ENCODE data around the gene IL1RN.

The IL1RN gene

DNA sequence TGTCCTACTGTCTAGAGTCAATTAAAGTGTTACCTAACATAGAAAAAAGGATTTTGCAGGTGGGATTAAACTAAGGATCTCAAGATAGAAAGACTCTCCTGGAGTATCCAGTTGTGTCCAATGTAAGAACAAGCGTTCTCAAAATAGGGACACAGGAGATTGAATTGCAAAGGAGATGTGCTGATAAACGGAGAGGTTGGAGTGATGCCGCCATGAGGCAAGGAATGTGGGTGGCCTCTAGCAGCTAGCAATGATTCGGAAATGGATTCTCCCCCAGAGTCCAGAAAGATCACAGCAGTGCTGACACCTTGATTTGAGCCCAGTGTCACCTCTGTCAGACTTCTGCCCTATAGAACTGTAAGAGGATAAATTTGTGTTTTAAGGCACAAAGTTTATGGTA lies 24.1 kb upstream of the IL1RN start:
- DNase-seq (ENCODE audit: low spot score) (no peak), FAIRE-seq (no peak)

DNA sequence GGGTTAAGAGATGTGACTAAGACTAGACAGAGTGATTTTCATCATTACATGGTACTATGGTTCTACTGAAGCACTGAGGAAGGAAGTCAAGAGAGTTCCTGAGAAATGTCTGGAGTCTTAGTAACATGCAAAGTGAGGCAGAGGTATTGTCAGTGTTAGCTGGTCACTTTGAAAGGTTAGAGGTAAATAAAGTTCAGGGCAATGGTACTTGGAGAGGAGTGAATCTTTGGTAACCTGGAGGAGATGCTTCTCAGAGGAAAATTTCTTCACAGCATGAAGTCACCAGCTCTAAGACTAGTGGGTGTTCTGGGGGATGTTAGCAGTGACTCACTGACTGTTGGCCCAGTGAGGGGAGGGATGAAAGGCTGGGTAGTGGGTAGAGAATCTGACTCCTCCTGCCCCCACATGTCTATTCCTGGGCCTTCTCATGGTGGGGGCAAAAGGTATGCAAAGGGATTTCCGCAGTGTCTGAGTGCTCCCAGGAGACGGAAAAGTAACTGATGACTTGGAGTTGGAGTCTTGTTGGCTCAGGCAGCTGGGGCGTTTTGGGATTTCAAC lies 23.3 kb upstream of the IL1RN start:
- FAIRE-seq (no peak), DNase-seq (ENCODE audit: low spot score) (no peak)

DNA sequence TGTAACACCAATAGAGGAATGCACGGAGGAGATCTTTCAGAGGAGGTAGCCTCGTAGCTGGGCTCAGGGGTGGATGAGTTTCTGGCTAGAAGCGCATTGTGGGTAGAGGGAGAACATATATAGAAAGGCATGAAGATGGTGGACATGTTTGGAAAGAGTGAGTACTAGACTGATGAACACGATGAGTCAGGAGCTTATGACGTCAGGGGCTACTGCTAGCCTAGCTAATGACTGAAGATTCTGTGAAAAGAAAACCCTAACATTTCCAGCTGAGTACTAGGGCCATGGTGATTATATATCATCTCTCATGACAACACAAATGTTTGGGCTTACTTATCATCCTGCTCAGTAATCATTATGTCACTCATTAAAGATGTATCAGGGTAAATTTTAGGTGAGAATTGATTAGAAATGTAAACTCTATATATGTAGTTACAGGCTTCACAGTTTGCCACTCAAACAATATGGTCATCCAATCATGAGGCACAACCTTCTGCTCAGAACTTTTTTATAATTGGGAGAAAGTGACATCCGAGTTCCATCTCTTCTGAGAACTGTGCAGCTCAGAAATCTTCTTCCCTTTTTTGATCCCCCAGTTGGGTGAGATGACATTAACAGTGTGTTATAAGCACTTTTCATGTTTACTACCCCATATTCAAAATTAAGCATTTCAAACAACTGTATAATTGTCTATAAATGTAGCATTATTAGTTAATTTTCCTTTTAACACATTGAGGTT lies 22.2 kb upstream of the IL1RN start:
- FAIRE-seq, result no peak
- peak; percentile 23 for DNase-seq (ENCODE audit: low spot score)

DNA sequence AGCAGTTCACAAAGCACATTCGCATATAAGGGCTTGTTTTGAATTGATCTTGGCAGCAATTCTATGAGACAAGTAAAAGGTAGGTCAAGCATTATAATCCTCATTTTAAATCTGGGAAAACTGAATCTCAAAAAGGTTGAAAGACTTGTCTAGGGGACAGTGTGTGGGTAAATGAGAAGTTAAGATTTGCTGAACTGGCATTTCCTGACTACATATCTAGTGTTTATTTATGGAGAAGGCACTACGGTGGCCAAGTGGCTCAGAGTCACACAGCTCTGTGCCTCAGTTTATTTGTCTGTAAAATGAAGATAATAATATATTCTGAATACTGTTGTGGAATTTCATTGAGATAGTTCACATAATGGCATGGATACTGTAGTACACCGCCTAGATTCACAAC lies 16.3 kb upstream of the IL1RN start:
- FAIRE-seq (no peak), DNase-seq (ENCODE audit: low spot score) (no peak)

DNA sequence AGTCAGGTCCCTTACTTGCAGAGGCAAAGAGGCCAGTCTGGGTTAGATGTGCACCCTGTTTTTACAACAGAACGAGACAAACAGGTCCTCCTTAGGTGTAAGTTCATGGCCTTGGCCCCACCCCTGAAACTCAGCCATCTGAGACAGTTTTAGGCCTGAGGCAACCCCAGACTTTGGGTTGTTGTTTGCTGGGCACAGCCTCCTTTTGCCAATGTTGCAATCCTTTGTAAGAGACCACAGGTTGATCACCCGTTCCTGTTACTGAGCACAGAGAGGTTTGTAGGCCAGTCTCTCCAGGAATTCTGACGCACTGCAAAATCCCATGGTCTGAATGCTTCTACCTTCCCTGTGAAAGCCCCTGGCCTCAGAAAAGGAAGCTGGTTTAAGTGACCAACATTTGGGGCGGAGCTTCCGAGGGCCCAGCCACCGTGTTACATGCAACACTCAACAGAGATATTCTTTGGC lies 15.5 kb upstream of the IL1RN start:
- DNase-seq (ENCODE audit: low spot score) (no peak), FAIRE-seq (no peak)

DNA sequence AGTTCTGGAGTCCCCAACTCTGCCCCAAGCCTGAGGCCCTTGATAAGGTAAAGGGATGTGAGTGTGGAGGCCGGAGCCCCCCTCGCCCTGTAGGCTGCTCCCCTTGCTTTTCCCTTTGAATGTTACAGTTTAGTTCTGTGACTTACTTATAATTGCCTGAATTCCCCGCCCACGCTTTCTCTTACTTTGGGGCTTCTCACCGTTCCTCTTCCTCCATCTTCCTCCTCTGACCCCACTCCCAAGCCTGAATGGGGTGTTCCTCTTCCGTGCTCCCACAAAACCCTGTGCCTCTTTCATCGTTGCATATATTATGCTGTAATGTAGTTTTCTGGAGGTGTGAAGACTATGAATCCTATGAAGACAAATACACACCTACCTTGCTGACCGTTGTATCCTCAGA lies 15.0 kb upstream of the IL1RN start:
- DNase-seq (ENCODE audit: low spot score) (no peak), FAIRE-seq (no peak)

DNA sequence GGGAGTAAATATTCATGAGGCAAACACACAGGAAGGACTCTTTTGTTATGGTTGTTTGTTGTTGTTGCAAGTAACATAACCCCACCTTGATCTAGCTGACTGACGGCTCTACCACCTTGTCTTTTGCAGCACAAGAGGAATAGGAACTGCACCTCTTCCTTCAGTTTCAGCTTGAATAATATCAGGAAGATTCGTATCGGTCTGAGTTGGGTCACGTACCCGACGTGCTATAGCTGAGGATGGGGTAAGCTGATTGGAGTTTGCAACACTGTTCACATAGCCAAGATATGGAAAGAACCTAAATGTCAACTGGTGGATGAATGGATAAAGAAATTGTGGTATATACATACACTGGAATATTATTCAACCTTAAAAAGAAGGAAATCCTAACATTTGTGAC lies 14.5 kb upstream of the IL1RN start:
- FAIRE-seq (no peak), DNase-seq (ENCODE audit: low spot score) (no peak)

DNA sequence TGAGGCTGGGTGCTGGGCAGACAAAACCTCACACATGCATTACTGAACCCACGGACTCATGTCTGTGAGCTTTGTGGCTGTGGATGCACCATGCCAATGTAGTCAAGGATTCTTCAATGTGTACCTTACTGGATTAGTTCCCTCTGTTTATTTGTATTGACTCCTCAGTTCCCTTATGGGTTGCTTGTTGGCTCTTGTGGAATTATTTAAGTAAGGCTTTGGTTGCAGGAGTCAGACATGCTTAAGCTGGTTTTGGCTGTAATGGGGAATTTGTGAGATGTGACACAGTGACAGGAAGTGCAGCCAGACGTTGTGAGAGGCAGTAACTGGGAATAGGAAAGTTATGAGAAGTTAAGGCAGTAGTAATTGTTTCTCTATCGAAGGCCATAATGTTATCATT lies 13.6 kb upstream of the IL1RN start:
- no peak for FAIRE-seq
- DNase-seq (ENCODE audit: low spot score), result no peak

DNA sequence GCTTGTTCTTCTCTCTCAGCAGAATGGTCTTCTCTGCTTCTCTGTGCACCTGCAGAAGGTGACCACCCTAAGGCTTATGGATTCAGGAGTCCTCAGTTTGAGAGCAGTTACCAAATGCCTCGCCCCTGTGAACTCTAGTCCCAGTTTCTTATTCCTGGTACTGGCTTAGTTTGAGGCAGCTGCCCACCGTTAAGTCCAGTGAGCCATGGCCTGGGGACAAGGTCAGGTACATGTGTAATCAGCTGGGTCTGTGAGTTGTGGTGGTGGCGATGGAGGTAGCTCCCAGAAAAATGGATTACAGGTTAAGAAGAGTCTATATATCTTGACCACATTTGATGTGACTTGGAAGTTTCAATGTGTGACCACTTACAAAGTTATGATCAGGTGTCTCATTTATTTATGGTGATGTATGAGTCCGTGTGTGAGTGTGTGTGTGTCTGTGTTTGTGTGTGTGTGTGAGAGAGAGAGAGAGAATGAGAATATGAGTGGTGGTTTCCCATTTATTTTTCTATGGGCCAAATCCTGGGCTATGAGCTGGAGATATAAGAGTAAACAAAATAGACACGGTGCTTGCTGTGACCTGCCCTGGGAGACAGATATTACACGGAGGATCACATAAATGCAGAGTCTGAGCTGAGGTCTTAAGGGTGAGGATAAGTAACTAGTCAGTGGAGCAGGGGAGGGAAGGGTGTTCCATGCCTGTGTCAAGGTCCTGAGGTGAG lies 13.0 kb upstream of the IL1RN start:
- no peak for FAIRE-seq
- no peak for DNase-seq (ENCODE audit: low spot score)

DNA sequence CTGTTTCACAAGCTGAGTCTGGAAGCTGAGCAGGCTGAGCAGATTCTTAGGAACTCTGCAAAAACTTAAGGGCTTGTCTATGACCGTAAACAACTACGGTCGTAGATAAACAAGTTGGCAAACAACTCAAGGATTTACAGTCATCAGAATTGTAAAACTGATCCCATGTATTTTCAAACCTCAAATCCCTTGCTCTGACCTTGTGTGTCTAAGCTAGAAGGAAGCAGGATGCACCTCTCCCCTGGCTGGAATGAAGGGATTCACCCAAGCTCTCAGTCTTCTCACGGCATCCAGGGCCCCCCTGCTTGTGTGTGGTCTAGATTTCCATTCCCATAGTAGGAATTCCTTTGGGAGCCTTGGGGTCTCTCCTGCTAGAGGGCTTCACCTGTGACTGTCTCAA lies 12.4 kb upstream of the IL1RN start:
- no peak for FAIRE-seq

DNA sequence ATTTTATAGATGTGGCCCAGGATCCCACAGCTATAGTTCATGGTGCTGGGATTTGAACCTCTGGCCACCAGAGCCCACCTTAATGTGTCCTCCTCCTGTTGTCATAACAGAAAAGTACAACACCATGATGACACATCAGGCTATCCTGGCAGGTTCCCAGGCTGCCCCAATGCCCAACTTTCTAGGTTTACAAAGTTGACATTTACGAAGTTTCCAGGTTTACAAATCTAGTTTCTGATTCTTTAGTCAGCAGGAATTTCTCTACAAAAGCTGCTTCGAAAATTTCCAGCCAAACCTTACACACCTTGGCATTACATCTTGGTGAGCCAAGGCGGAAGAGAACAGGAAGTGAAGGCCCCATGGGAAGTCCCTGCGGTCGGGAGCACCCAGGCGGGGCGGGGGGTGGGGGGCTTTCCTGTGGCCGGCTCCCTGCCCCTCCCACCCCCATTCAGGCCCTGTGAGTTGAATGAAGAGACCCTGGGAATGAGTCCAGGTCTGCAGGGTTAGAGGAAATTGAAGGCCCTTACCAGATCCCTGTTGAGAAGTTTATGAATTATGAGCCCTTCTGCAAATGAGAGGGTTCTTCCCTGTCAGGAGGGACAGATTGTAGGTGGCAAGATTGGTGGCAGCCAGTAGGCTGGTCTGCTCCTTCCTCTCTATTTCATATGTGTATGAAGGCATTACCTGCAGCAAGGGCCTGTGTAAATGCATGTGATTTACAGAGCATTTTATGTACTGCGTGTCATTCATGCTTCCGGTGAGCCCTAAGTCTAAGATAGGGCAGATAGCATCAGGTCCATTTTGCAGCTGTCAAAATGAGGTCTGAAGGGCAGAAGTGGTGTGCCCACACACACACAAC lies 11.1 kb upstream of the IL1RN start:
- no peak for FAIRE-seq

More for the DNA sequence above, 12.4 kb upstream of the IL1RN start:
- no peak for DNase-seq (ENCODE audit: low spot score)

DNA sequence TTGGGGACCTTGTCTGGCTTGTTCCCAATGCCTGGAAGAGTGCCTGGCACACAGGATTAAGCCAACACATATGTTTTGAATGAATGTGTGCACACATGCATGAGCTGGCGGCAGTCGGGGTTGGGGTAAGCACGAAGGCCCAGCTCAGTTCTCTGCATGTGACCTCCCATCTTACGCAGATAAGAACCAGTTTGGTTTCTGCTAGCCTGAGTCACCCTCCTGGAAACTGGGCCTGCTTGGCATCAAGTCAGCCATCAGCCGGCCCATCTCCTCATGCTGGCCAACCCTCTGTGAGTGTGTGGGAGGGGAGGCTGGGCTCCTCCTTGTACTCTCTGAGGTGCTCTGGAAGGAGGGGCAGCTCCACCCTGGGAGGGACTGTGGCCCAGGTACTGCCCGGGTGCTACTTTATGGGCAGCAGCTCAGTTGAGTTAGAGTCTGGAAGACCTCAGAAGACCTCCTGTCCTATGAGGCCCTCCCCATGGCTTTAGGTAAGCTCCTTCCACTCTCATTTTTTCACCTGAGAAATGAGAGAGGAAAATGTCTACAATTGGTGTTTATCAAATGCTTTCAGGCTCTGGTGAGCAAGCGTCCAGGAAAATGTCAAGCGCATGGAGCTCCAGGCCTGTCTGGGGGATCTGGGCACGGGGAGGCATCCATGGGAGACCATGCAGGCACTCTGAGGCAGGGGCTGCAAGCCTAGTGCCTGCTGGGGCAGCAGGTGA lies 9.7 kb upstream of the IL1RN start:
- FAIRE-seq (no peak), DNase-seq (ENCODE audit: low spot score) (no peak)

More for the DNA sequence above, 11.1 kb upstream of the IL1RN start:
- DNase-seq (ENCODE audit: low spot score), result no peak

DNA sequence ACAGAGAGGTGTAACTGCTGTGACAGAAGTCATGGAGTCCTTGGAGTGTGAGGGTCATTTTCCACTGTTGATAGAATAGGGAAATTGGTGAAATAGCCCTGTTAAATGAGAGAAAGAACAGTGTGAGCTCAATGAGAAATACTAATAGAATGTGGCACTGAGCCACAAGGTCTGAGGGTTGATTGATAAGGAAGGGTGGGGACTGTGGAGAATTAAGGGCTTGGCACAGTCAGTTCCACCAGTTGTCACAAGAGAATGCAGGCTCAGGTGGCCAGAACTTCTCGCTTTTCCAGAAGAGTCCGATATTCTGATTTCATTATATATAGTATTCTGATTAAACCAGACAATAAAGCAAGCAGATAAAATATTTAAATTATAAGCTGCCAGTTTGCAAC lies 9.1 kb upstream of the IL1RN start:
- no peak for DNase-seq (ENCODE audit: low spot score)
- FAIRE-seq, result no peak

DNA sequence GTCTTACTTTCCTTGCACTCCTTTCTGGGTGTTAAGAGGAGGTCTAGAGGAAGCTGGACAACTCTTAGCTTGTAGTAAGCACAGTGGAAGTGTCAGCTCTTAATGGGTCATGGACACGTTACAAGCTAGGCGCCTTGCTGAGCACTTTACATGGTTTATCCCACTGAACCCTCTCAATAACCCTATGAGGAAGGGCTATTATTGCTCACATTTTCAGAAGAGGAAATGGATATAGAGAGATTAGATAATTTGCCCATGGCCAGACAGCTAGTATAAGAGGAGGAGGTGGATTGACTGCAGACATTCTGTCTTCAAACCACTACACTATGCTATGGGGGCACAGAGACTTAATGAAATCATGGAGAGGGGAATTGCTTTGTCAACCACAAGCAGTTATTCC lies 8.3 kb upstream of the IL1RN start:
- DNase-seq (ENCODE audit: low spot score) (no peak), FAIRE-seq (no peak)

DNA sequence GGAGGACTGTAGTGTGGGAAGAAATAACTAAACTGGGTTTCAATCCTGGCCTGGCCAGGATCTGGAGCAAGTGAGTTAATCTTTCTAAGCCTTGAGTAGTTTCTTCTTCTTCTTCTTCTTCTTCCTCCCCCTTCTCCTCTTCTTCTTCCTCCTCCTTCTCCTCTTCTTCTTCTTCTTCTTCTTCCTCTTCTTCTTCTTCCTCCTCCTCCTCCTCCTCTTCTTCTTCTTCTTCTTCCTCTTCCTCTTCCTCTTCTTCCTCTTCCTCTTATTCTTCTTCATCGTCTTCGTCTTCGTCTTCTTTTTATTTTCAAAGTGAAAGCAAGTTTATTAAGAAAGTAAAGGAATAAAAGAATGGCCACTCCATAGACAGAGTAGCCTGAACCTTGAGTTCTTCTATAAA lies 6.5 kb upstream of the IL1RN start:
- no peak for DNase-seq (ENCODE audit: low spot score)
- no peak for FAIRE-seq

DNA sequence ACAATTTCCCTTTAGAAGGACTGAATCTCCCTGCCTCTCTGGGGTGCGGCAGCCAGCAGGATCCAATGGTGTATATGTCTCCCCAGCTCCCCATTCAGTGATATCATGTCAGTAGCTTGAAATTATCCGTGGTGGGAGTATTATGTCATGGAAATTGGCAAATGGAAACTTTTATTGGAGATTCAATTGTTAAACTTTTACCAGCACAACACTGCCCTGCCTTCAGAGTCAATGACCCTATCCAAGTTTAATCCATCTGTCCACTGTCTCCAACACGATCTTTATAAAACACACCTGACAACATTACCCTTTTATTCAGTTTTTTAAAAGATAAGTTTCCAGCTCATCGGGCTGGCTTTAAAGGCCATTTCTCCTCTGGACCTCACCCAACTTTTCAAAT lies 5.0 kb upstream of the IL1RN start:
- DNase-seq (ENCODE audit: low spot score) (no peak), FAIRE-seq (no peak)

DNA sequence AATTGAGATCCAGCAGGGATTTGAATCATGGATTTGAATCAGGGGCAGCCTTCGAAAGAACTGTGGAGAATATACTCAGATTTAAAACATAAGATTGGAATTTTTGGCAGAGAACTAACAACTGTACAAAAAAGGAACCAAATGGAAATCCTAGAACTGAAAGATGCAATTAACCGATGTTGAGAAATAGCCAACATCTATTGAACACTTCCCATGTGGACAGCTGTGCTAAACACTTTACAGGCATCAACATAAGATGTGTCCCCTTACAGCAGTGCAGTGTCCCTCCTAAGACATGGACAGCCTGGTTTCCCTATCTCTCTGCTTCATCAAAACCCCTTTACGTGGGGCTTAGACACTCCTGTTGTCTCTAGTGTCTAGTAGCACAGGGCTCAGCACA lies 3.7 kb upstream of the IL1RN start:
- FAIRE-seq (no peak), DNase-seq (ENCODE audit: low spot score) (no peak)

DNA sequence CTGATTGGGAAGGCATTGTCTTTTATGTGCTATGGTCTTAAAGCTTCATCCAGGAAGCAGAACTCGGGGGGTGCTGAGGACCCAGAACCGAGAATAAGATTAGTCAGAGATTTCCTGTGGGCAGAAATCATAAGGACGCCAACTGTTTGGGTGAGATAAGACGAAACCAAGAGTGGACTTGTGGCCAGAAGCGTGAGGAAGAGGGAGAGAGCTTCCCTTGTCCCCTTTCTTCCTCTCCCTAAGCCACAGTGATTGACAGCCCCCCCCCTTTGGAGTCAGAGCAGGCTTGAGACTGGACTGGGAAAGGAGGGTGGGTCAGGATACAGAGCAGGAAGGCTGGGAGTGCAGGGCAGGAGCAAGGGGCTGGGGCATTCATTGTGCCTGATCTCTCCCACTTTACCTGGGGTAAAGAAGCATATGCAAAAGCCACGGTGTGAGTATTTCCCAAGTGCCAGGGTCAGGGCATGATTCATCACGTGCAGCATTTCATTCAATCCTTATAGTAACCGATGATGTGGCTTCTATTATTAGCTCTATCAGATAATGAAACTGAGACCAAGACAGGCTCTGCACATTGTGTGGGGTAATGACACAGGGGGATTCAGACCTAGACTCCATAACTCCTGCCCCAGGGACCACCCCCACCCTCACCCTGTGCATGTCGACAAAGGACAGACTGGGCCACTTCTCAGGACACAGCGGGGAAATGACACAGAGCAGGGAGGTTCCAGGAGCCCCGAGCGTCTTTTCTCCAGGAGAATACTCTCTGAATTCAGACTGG lies 3.0 kb upstream of the IL1RN start:
- no peak for FAIRE-seq
- no peak for DNase-seq (ENCODE audit: low spot score)

DNA sequence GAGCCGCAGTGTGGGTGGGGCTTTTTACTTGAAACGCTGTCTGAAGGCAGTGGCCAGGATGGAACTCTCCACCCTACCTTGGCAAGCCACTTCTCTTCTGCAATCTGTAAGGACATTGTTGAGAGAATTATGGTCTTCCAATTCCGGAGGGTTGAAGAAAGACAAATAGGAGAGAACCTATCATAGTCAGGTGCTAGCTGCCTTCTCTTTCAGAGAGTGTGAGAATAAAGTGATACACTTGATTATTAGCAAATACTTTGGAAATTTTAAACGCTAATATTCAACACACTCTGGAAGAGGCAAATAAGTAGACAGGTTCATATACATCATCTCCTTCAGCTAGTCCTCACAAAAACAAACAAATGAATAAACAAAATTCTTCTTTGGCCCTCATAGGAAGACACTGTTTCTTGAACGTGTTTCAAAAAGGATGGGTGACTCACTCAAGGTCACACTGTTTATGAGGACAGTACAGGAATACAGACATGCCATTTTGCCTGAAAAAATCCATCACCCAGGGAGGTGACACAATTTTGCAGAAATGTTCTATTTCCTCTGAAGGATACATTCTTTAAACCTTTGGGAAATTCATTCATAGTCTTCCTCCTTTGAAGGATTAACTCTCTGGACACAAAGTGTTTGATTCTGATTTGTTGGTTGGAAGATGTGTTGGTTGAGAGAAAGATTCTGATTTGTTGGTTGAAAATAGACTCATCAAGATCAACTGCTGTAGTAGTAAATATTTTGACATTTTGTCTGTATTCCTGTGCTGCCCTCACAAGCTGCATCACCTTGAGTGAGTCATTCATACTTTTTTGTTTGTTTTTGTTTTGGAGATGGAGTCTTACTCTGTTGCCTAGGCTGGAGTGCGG lies 2.2 kb upstream of the IL1RN start:
- no peak for DNase-seq (ENCODE audit: low spot score)

More for the DNA sequence above, 2.2 kb upstream of the IL1RN start:
- no peak for FAIRE-seq
